IPS-20b (cell line): ENCODE data around the gene RASSF3.

Experiments
- H3K27ac ChIP-seq: one replicate; pipeline ENCODE4 v1.5.1; 2013; ENCODE audit warnings: low read length
- H3K27me3 ChIP-seq: 2 replicates; pipeline ENCODE4 v1.6.1; 2013; ENCODE audit warnings: mild to moderate bottlenecking, low read length, inconsistent platforms; ENCODE audit not compliant: insufficient read depth
- H3K36me3 ChIP-seq: 2 replicates; pipeline ENCODE4 v1.6.1; 2013; ENCODE audit warnings: low read depth, mild to moderate bottlenecking, inconsistent platforms, low read length, moderate library complexity; ENCODE audit not compliant: insufficient read depth
- H3K4me1 ChIP-seq: 2 replicates; pipeline ENCODE4 v1.6.1; 2013; ENCODE audit warnings: mild to moderate bottlenecking, control low read depth, inconsistent platforms, low read length, moderate library complexity; ENCODE audit not compliant: insufficient read depth
- H3K4me3 ChIP-seq: 2 replicates; pipeline ENCODE4 v1.5.1; 2013; ENCODE audit warnings: mild to moderate bottlenecking, low read length, inconsistent platforms
- H3K9ac ChIP-seq: 2 replicates; pipeline ENCODE4 v1.6.1; 2013; ENCODE audit warnings: low read depth, mild to moderate bottlenecking, inconsistent platforms, low read length, moderate library complexity
- H3K9me3 ChIP-seq: 2 replicates; pipeline ENCODE4 v1.6.1; 2013; ENCODE audit warnings: mild to moderate bottlenecking, low read depth, low read length, inconsistent platforms; ENCODE audit not compliant: insufficient read depth

Gene RASSF3

GRCh38 chr12:64666054-64666914, 56.0 kb downstream of the RASSF3 start:
- H3K4me1 ChIP-seq, result peaks cover 36% of the 10 kb centered on the region
- no peaks in the 10 kb centered on the region for H3K9me3 ChIP-seq
- H3K9ac ChIP-seq, result no peak overlapping the region
- H3K4me3 ChIP-seq, result no peak overlapping the region
- no peaks in the 10 kb centered on the region for H3K36me3 ChIP-seq
- no peak overlapping the region for H3K27ac ChIP-seq
- no peaks in the 10 kb centered on the region for H3K27me3 ChIP-seq

GRCh38 chr12:64667793-64668192, 57.5 kb downstream of the RASSF3 start:
- H3K4me1 ChIP-seq, result peaks cover 36% of the 10 kb centered on the region
- no peaks in the 10 kb centered on the region for H3K36me3 ChIP-seq
- H3K9ac ChIP-seq, result no peak overlapping the region

DNA sequence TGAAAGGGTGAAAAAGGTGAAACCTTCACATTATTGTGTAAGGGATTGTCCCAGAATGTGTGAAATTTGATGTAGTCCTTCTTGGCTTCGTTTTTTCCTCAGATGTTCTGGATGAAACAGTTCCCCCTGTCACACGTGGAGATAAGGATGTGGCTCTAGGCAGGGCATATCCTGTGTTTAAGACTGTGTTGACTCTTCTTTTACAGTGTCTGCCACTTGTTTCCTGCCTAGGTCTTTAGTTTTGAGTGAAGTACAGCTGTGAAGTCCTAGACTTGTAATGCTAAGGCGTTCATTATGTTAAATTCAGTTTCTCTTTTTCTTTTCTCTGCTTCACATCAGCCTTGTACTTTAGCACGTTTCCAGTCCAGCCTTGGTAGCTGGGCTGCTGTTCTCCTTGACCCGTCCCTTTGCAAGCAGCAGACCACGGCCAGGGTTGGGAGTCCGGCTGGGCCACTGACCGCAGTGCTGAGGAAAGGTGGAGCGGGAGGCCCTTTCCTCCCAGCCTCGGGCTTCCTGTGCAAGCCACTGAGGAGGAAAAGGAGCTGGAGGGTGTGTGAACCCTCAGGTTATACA, 59.1 kb downstream of the RASSF3 start:
- Histone ChIP-seq H3K4me1 (peaks cover 48% of the 10 kb centered on the region), H3K36me3 (no peaks in the 10 kb centered on the region), H3K27me3 (no peaks in the 10 kb centered on the region), H3K4me3 (no peak overlapping the region; the same call in 1 of the 2 replicates), H3K27ac (no peak overlapping the region), H3K9me3 (no peaks in the 10 kb centered on the region), H3K9ac (peak overlapping the region; percentile 3; the same call in 1 of the 2 replicates)

More at GRCh38 chr12:64667793-64668192, 57.5 kb downstream of the RASSF3 start:
- Histone ChIP-seq H3K27me3 (no peaks in the 10 kb centered on the region), H3K4me3 (no peak overlapping the region), H3K9me3 (no peaks in the 10 kb centered on the region), H3K27ac (no peak overlapping the region)

- H3K27ac ChIP-seq, result no peak overlapping the region
- H3K4me1 ChIP-seq, result peaks cover 48% of the 10 kb centered on the region
- no peaks in the 10 kb centered on the region for H3K27me3 ChIP-seq
- H3K9me3 ChIP-seq, result no peaks in the 10 kb centered on the region
- no peak overlapping the region for H3K9ac ChIP-seq
- H3K4me3 ChIP-seq, result no peak overlapping the region
- H3K36me3 ChIP-seq, result no peaks in the 10 kb centered on the region
These were observed 59.7 kb downstream of the RASSF3 start for GRCh38 chr12:64670019-64670418.

DNA sequence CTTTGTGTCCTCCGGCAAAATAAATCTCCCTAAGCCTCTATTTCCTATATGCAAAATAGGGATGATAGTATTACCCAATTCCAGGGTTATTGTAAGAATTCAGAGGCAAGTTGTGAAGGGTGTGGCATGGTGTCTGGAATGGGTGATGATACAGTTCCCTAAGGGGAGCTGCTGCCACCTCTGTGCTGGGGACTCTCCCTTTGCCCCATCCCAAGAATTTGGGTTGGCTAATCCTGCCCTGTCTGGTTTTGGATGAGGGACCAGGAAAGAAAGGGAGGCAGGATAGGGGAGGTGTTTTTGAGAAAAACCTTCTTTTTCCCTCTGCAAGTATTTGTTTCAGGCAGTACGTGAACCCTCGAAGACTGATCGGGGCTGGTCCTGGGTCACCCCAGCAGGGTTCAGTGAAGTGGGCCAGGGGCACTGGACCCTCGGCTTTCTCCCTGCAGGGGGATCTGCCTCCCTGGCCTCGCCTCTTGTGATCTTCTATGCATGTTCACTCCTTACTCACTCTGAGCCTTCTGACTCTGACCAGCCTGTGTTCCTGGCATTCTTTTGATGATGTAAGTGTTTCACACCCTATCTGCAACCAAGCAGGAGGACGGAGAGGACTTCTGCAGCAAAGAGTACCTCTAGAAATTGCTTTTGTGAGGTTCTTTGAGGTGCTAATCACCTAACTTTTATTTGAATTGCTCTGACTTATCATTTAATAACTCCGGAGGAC, 60.8 kb downstream of the RASSF3 start:
- Histone ChIP-seq H3K27ac (no peak overlapping the region), H3K4me1 (peaks cover 41% of the 10 kb centered on the region), H3K27me3 (no peaks in the 10 kb centered on the region), H3K4me3 (no peak overlapping the region), H3K9ac (no peak overlapping the region), H3K9me3 (no peaks in the 10 kb centered on the region), H3K36me3 (no peaks in the 10 kb centered on the region)

DNA sequence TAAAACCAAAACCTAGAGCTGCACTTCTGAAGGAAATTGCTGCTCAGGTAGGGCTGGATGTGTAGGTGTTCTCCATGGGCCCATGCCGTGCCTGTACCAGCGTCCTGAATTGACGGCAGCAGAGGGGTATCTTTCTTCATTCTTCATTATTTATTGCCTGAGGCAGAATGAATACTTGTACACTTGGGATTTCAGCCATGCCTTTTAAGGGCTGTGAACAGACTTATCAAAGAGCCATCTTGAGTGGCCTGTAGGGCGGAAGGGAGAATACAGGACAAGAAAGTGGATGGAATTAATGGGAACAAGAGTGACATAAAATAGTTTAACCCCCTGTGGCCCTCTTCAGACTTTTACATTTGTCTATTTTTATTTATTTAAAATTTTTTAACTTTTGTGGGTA, 61.4 kb downstream of the RASSF3 start:
- Histone ChIP-seq H3K4me3 (no peak overlapping the region), H3K4me1 (peaks cover 36% of the 10 kb centered on the region), H3K36me3 (no peaks in the 10 kb centered on the region)

DNA sequence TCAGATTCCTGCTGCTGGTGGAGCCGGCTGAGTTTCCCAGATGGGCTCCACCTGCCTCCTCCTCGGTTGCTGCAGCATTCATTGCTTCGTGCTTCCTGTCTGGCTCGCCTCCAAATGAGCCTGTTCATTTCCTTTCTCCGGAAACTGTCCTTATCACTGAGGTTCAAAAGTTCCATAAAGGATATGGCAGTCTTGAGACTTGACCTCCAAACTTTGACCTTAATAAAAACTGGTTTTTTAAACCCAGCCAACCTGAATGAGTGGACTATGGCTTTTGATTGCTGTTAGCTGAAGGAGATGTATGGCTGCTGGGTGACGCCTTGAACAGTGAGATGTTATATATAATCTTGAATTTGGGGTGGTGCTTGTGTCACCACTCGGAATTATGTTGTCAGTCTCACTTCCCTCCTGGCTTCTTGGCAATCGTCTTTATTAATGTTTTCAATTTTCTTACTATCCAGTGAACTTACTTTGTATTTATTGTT, 62.7 kb downstream of the RASSF3 start:
- no peaks in the 10 kb centered on the region for H3K9me3 ChIP-seq
- no peak overlapping the region for H3K27ac ChIP-seq
- H3K36me3 ChIP-seq, result no peaks in the 10 kb centered on the region
- no peaks in the 10 kb centered on the region for H3K27me3 ChIP-seq
- no peak overlapping the region for H3K9ac ChIP-seq
- H3K4me1 ChIP-seq, result peaks cover 35% of the 10 kb centered on the region
- H3K4me3 ChIP-seq, result no peak overlapping the region

More for the DNA sequence above, 61.4 kb downstream of the RASSF3 start:
- Histone ChIP-seq H3K27ac (no peak overlapping the region), H3K9me3 (no peaks in the 10 kb centered on the region), H3K9ac (no peak overlapping the region), H3K27me3 (no peaks in the 10 kb centered on the region)

DNA sequence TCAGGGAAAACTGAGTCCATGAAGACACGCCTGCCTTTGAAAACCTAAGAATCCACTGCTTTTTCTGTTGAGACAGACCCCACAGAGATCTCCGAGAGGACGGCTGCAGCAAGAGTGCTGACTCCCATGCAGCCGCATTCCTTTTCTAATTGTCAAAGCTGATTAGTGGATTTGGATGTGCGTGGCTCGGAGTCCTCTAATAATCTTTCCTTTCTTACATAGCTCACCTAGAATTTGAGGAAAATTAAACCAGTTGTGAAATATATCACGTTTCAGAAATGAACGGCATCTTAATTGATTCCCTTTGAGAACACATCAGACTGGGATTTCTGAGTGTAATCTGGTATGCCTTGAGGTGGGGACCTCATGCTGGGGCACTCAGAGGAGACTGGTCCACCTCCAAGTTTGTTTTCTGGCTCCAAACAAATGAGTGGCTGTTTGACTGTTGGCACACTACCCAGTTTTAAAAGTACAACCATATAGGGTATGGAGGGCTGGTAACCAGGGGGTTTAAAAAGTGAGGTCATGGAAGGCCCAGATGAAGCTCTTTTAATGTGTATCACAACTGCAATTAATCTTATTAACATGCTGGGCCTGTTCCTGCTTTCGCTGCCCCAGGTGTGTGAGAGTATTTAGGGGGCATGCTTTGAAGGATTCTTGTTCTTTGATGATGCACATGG, 63.3 kb downstream of the RASSF3 start:
- H3K27me3 ChIP-seq, result no peaks in the 10 kb centered on the region
- H3K9ac ChIP-seq, result no peak overlapping the region
- no peak overlapping the region for H3K4me3 ChIP-seq
- H3K27ac ChIP-seq, result no peak overlapping the region
- H3K36me3 ChIP-seq, result no peaks in the 10 kb centered on the region
- peaks cover 35% of the 10 kb centered on the region for H3K4me1 ChIP-seq
- no peaks in the 10 kb centered on the region for H3K9me3 ChIP-seq

GRCh38 chr12:64674367-64674922, 64.2 kb downstream of the RASSF3 start:
- Histone ChIP-seq H3K27me3 (no peaks in the 10 kb centered on the region), H3K36me3 (no peaks in the 10 kb centered on the region), H3K4me3 (no peak overlapping the region), H3K27ac (no peak overlapping the region), H3K4me1 (peaks cover 28% of the 10 kb centered on the region), H3K9ac (no peak overlapping the region), H3K9me3 (no peaks in the 10 kb centered on the region)

GRCh38 chr12:64675795-64676194, 65.5 kb downstream of the RASSF3 start:
- Histone ChIP-seq H3K27ac (no peak overlapping the region), H3K9me3 (no peaks in the 10 kb centered on the region), H3K36me3 (no peaks in the 10 kb centered on the region), H3K4me1 (peaks cover 17% of the 10 kb centered on the region), H3K27me3 (no peaks in the 10 kb centered on the region), H3K9ac (no peak overlapping the region), H3K4me3 (no peak overlapping the region)

- Histone ChIP-seq H3K9ac (no peak overlapping the region), H3K4me3 (no peak overlapping the region), H3K36me3 (no peaks in the 10 kb centered on the region), H3K27ac (no peak overlapping the region), H3K4me1 (peaks cover 17% of the 10 kb centered on the region; the same call in 1 of the 2 replicates), H3K9me3 (no peaks in the 10 kb centered on the region), H3K27me3 (no peaks in the 10 kb centered on the region)
These were observed 68.0 kb downstream of the RASSF3 start for GRCh38 chr12:64678248-64678647.
